ENCODE data around the gene RBMS1.
"Not testable (repeated sequence)": the region's sequence is repeated elsewhere in the genome, so short reads cannot be mapped to it uniquely, and the experiment has no call there.

Gene RBMS1

DNA sequence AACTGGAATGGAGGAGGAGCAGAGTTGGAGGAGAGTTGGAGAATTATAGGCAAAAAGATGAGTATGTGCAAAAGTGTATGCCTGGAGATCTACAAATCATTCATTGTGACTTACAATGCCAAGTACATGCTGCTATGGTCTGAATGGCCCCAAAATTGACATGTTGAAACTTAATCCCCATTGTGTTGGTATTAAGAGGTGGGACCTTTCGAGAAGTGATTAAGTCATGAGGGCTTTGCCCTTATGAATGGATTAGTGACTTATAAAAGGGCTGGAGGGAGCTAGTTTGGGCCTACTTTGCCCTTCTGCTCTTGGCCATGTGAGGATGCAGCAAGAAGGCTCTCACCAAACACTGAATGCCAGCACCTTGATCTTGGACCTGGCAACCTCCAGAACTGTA lies 6.3 kb upstream of the RBMS1 start:
- no peak for DNase-seq

GRCh38 chr2:160498137-160498536 lies 4.5 kb upstream of the RBMS1 start:
- DNase-seq, result no peak

GRCh38 chr2:160494201-160494644 lies 616 bp upstream of the RBMS1 start:
- no peak for DNase-seq

GRCh38 chr2:160492401-160493226 lies 993 bp downstream of the RBMS1 start:
- DNase-seq, result no peak

- DNase-seq, result no peak
These were observed 1.7 kb downstream of the RBMS1 start for GRCh38 chr2:160491911-160492371.

DNA sequence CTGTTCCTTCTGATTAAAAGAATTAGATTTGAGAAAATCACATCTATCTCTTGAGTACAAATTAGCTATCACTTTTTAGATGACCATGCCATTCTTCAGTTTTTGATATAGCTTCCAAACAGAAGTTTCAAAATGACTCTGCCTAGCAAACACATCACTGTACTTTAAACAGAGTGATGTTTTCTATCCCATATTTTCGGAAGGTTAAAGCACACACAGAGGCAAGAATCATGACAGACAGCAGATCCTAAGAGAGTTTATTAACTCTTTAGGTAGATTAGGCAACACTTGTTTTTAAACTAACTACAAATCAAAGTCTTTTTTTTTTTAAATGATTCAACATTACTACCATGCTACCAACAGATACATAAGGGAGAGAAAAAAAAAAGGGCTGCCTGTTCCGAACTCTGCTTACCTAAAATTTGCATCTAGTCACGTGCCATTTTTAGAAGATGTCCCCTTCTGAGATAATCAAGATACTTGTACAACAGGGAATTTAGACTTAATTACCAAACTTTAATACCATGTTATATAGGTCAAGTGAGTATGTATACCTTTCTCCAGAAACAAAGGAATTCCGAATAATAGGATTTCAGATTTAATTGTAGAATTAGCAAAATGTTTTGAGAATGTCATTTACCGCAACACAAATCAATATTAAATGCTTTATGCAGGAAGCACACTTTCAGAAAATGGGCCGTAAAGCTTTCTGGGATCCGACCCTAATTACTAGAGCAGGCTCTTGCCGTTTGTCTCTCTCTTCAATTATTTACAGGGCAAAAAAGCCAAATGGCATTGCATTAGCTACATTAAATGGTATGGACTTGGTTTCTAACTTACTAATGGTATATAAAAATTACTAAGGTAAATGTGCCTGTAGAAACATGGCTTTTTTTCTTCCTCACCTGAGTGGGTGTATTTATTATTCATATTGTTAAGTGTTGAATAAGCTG lies 2.6 kb downstream of the RBMS1 start:
- DNase-seq, result no peak

GRCh38 chr2:160489111-160489510 lies 4.5 kb downstream of the RBMS1 start:
- DNase-seq, result no peak

DNA sequence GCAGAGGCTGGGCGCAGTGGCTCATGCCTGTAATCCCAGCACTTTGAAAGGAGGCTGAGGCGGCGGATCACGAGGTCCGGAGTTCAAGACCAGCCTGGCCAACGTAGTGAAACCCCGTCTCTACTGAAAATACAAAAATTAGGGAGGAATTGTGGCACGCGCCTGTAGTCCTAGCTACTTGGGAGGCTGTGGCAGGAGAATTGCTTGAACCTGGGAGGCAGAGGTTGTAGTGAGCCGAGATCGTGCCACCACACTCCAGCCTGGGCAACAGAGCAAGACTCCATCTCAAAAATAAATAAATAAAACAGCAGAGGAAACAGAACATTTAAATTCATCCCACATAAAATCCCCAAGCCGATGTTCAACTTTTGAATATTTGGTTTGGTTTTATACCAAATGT lies 5.3 kb downstream of the RBMS1 start:
- not testable (repeated sequence) for DNase-seq

DNA sequence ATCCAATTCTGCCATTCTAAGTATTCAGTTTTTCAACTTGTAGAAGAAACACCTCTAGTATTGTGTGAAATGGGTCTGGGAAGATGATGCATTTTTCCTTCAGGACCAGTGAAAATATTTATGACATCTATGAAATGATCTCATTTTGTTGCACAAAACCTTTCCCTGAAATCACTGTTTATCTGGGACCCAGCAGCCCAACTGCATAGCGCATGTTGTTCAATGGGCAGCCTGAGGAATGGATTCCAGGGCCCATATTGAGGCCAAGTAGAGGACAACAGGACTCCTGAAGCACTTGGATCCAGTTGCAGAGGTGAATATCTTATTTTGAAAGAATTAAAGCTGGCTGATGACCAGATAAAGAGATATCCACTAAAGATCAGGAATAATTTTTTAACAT lies 7.3 kb downstream of the RBMS1 start:
- no peak for DNase-seq

DNA sequence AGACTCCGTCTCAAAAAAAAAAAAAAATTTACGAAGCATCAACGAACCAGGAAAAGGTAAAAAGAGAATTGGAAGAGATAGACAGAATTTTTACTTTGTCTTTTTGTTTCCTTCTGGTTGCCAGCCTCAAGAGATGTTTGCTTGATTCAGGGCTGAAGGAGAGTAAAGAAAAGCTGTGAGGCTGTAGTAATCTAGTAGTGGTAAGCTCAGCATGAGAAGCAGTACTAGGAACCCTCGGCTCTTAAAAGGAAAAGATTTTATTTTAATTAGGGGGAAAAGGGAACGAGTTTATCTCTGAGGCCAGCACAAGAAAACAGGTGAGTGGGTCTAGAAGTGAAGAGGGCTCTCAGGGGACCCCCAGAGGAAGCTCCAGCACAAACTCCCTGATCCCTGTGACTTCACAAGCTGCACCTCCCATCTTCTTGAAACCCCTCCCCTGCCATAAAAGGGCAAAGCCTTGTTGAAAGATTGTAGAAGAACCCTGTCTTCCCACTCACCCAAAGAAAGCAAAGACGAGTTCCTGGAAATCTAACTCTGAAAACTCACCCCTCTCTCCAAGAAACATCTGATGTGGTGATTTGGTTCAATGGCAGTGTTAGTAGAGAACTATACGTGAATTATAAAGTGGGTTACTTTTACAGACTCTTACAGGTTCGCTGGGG lies 8.6 kb downstream of the RBMS1 start:
- no peak for DNase-seq

GRCh38 chr2:160482673-160483072 lies 10.9 kb downstream of the RBMS1 start:
- no peak for DNase-seq

DNA sequence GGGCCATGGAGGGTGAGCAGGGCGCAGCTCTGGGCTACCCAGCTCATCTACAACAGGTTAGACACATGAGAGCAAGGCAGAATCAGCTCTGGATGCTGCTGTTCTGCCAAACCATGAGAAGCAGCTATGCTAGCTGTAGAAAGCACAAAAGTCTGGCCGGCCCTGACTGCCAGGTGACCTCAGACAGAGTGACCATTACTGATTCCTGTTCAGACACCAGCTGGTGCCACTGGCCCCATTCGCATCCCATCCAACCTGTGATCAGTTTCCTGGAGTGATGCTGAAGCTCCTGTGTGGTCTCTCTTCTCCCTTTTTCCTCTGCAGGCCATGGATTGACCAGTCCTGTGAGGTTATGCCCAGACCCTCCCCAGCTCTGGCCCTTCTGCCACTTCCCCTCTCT lies 14.3 kb downstream of the RBMS1 start:
- DNase-seq, result no peak

DNA sequence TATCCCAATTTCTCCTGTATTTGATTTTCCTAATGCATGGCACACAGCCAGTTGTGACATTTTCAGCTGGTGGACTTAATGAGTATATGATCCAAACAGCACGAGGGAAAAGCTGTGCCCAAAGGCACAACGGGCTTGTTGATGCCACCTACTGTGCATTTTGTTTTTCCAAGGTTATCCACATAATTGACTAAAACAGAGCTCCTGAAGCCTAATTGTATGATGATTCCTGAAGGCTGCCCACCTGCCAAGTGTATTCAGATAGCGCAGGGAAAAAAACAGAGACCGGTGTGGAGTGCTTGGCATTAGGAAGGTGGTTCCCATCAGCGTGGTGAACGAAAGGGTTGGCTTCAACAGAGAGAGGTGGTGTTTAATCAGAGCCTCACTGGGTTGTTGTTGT lies 14.9 kb downstream of the RBMS1 start:
- no peak for DNase-seq

DNA sequence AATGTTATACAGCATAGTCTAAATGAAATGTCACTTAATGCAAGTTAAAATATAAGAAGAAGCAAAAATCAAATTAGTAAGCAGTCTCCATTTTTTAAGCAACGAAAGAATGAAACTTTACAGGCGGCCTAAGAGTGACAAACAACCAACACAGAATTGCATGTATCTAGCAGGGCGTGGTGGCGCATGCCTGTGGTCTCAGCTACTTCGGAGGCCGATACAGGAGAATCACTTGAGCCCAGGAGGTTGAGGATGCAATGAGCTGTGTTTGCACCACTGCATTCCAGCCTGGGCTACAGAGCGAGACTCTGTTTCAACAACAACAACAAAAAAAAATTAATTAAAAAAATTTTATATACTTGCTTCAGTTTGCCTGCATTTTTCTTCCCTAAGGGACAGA lies 16.6 kb downstream of the RBMS1 start:
- no peak for DNase-seq

- DNase-seq, result no peak
These were observed 18.5 kb downstream of the RBMS1 start for GRCh38 chr2:160474891-160475787.

GRCh38 chr2:160474319-160474645 lies 19.3 kb downstream of the RBMS1 start:
- no peak for DNase-seq

- DNase-seq, result no peak
These were observed 19.9 kb downstream of the RBMS1 start for GRCh38 chr2:160473468-160474318.

GRCh38 chr2:160472839-160473251 lies 20.8 kb downstream of the RBMS1 start:
- no peak for DNase-seq

DNA sequence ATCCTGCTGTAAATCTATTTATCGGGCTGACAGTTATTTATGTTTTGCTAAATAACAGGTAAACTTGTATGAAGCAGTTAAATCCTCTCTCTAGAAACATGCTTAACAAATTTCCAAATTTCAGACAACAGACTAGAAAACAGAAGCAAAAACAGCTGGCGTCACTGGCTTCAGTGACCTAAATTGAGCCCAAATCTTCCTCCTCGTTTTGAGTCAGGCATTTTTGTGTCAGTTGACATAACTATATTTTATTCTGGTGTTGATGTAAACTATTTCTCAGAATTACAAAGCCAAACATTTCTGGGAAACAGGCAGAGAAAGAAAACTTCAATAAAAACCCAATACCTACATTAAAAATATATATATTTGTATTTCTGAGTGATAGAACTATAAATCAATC lies 21.7 kb downstream of the RBMS1 start:
- DNase-seq, result no peak

DNA sequence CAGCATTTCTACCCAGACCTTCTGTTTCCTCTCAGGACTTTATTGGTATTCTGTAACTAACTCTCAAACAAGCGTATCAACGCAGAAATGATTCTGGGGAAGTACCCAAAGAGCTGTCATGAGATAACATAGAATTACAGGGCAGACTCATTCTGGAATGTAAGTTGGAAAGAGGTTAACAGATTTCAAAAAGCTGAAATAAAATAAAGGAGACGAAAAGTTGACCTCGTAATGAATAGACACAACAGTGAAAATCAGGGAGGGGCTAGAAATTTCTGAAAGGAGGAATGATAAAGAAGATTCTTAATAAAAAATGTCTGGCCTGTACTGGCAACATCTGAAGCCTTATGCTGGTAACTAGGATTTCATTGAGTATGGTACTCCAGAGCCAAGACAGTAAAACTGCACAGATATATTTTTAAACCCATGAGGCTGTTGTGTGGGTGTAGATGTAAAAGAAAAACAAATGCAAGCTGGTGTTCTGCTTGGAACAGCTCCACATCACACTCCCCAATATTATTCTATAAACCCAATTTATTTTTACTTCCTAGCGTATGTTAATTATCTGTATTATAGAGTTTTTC lies 23.9 kb downstream of the RBMS1 start:
- DNase-seq, result no peak

DNA sequence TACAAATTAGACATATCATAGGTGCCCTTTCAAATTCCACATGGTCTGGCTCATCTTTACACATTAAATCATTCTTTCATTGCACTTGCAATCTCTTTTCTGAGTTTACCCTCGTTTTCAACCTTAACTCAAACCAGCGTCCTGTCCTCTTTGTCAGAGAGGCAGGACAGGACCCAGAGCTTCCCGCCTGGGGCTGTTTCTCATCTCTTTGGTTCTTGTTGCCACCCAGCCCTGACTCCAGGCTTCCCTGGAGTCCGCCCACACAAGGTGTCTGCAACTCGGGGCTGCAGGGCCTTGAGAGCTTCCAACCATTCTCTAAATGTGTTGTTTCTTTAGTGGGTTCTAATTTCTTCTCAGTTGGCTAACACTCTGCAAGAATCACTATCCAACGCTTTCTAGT lies 24.4 kb downstream of the RBMS1 start:
- no peak for DNase-seq
